Osteoblast (primary cell): ENCODE data around the gene SH2D4B. TPM values are rescaled to one million over a fixed set of nuclear protein-coding genes. Genes with fewer than 3 reads are reported as not detected.
A peak's percentile ranks its signal among the peaks of the same experiment; 100 is the strongest.

Experiments
- DNase-seq: peaks from one replicate; pipeline ENCODE4 v3.0.0; 2011; ENCODE audit warnings: low spot score, mixed read lengths; ENCODE audit not compliant: insufficient read length; ENCODE audit errors: missing footprints
- H2AFZ ChIP-seq: 2 replicates; pipeline ENCODE4 v1.6.0; 2011; ENCODE audit warnings: mild to moderate bottlenecking, low read length
- H3K27ac ChIP-seq: 2 replicates; pipeline ENCODE4 v1.5.1; 2011; ENCODE audit warnings: mild to moderate bottlenecking, low read depth, low read length, moderate library complexity
- H3K27me3 ChIP-seq: 2 replicates; pipeline ENCODE4 v1.6.0; 2012; ENCODE audit warnings: mild to moderate bottlenecking, control low read depth, inconsistent platforms, low read length, moderate library complexity; ENCODE audit not compliant: insufficient read depth
- H3K36me3 ChIP-seq: 2 replicates; pipeline ENCODE4 v1.5.1; 2011; ENCODE audit warnings: mild to moderate bottlenecking, low read length, control low read depth, moderate library complexity; ENCODE audit not compliant: insufficient read depth
- H3K4me1 ChIP-seq: 2 replicates; pipeline ENCODE4 v1.5.1; 2011; ENCODE audit warnings: mild to moderate bottlenecking, low read length, control low read depth, moderate library complexity; ENCODE audit not compliant: insufficient read depth
- H3K4me2 ChIP-seq: 2 replicates; pipeline ENCODE4 v1.6.0; 2011; ENCODE audit warnings: mild to moderate bottlenecking, low read length; ENCODE audit not compliant: insufficient read depth
- H3K4me3 ChIP-seq: fragments of 200-600 bp; sonication (generic); 3 replicates; pipeline ENCODE4 v1.5.1; 2012; ENCODE audit warnings: mild to moderate bottlenecking, low read length, inconsistent platforms; ENCODE audit not compliant: insufficient read depth
- H3K79me2 ChIP-seq: 2 replicates; pipeline ENCODE4 v1.6.0; 2012; ENCODE audit warnings: mild to moderate bottlenecking, low read length, control low read depth, inconsistent platforms; ENCODE audit not compliant: insufficient read depth
- H3K9me3 ChIP-seq: 2 replicates; pipeline ENCODE4 v1.5.1; 2011; ENCODE audit warnings: low read depth, low read length, control low read depth
- H4K20me1 ChIP-seq: 2 replicates; pipeline ENCODE4 v1.6.0; 2012; ENCODE audit warnings: mild to moderate bottlenecking, low read length, control low read depth; ENCODE audit not compliant: insufficient read depth
- CTCF ChIP-seq: IDR thresholded peaks from 2 replicates; pipeline ENCODE4 v1.5.1; 2011; ENCODE audit warnings: mild to moderate bottlenecking, low read depth, low read length, moderate library complexity; ENCODE audit errors: extremely low read depth
- total RNA-seq: library from RNA; depleted of rRNA; stranded (reverse); fragments of >200 nt; gene quantifications from 2 replicates; pipeline ENCODE4 v1.2.3, GENCODE V29; 2012

The SH2D4B gene
- total RNA-seq, 1 donor = under 0.01 TPM

DNA sequence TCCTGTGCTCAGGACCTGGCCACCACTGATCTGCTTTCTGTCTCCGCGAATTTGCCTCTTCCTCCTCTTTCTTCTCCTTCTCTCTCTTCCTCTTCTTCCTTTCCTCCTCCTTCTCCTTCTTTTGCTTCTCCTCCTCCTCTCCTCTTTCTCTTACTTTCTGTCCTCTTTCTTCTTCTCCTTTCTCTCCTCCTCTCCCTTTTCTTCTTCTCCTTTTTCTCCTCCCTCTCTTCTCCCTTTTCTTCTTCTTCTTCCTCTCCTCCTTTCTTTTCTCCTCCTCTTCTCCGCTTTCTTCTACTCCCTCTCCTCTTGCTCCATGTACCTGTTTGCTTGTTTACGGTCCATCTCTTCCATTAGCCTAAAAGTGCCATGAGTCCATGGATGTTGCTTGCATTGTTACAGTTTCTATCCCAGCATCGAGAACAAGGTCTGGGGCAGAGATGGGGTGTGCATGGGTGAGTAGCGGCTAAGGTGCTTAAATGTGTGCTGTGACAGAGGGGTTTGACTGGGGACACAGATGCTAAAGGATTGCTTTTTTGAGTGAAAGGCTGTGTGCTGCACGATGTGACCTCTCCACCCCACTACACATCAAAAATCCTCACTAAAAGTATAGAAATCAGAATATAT, 7.7 kb downstream of the SH2D4B start:
- H3K36me3 ChIP-seq = no peaks in the 10 kb centered on the region
- no peak overlapping the region for H3K4me2 ChIP-seq
- H3K27me3 ChIP-seq = no peaks in the 10 kb centered on the region
- peak; percentile 65 for DNase-seq
- H3K4me3 ChIP-seq = no peak overlapping the region
- no peaks in the 10 kb centered on the region for H3K79me2 ChIP-seq
- H3K27ac ChIP-seq = no peak overlapping the region
- H2AFZ ChIP-seq = no peak overlapping the region
- no peaks in the 10 kb centered on the region for H3K9me3 ChIP-seq
- H3K4me1 ChIP-seq = no peaks in the 10 kb centered on the region
- no peaks in the 10 kb centered on the region for H4K20me1 ChIP-seq
- no peak for TF ChIP-seq CTCF

- Histone ChIP-seq H3K9me3 (no peaks in the 10 kb centered on the region), H3K79me2 (no peaks in the 10 kb centered on the region), H3K4me3 (no peak overlapping the region), H3K27me3 (no peaks in the 10 kb centered on the region), H3K27ac (no peak overlapping the region), H3K36me3 (no peaks in the 10 kb centered on the region), H2AFZ (no peak overlapping the region), H3K4me2 (no peak overlapping the region), H4K20me1 (no peaks in the 10 kb centered on the region), H3K4me1 (no peaks in the 10 kb centered on the region)
- no peak for DNase-seq
- no peak for TF ChIP-seq CTCF
Observed at GRCh38 chr10:80552151-80552646, 14.5 kb downstream of the SH2D4B start.

- DNase-seq = no peak
- H3K36me3 ChIP-seq = no peaks in the 10 kb centered on the region
- no peaks in the 10 kb centered on the region for H3K79me2 ChIP-seq
- H3K27ac ChIP-seq = no peak overlapping the region
- no peak overlapping the region for H3K4me3 ChIP-seq
- no peaks in the 10 kb centered on the region for H3K27me3 ChIP-seq
- H4K20me1 ChIP-seq = no peaks in the 10 kb centered on the region
- H3K4me2 ChIP-seq = no peak overlapping the region
- H3K9me3 ChIP-seq = no peaks in the 10 kb centered on the region
- H2AFZ ChIP-seq = no peak overlapping the region
- no peaks in the 10 kb centered on the region for H3K4me1 ChIP-seq
- TF ChIP-seq CTCF = no peak
Observed at GRCh38 chr10:80553436-80553835, 15.7 kb downstream of the SH2D4B start.

- no peak overlapping the region for H2AFZ ChIP-seq
- no peaks in the 10 kb centered on the region for H3K27me3 ChIP-seq
- H3K4me2 ChIP-seq = no peak overlapping the region
- no peaks in the 10 kb centered on the region for H3K4me1 ChIP-seq
- H3K4me3 ChIP-seq = no peak overlapping the region
- no peaks in the 10 kb centered on the region for H4K20me1 ChIP-seq
- no peaks in the 10 kb centered on the region for H3K79me2 ChIP-seq
- no peaks in the 10 kb centered on the region for H3K36me3 ChIP-seq
- no peak for TF ChIP-seq CTCF
- H3K9me3 ChIP-seq = no peaks in the 10 kb centered on the region
- DNase-seq = no peak
- H3K27ac ChIP-seq = no peak overlapping the region
Observed at GRCh38 chr10:80554050-80554449, 16.3 kb downstream of the SH2D4B start.
